ENCODE measurements around the gene TMEM141. TPM values are rescaled to one million over a fixed set of nuclear protein-coding genes. Genes with fewer than 3 reads are reported as not detected.

The TMEM141 gene
- polyA plus RNA-seq, 1 donor (not counting 4 experiments of a cell fraction or from before 2014, with no cell fraction given): 85.5 TPM

GRCh38 chr9:136820971-136821825 lies 30.1 kb downstream of the TMEM141 start:
- TF ChIP-seq, protein P1, sequence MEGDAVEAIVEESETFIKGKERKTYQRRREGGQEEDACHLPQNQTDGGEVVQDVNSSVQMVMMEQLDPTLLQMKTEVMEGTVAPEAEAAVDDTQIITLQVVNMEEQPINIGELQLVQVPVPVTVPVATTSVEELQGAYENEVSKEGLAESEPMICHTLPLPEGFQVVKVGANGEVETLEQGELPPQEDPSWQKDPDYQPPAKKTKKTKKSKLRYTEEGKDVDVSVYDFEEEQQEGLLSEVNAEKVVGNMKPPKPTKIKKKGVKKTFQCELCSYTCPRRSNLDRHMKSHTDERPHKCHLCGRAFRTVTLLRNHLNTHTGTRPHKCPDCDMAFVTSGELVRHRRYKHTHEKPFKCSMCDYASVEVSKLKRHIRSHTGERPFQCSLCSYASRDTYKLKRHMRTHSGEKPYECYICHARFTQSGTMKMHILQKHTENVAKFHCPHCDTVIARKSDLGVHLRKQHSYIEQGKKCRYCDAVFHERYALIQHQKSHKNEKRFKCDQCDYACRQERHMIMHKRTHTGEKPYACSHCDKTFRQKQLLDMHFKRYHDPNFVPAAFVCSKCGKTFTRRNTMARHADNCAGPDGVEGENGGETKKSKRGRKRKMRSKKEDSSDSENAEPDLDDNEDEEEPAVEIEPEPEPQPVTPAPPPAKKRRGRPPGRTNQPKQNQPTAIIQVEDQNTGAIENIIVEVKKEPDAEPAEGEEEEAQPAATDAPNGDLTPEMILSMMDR (optimal IDR thresholded peaks at IDR 0.05 in 1 of 3, IDR thresholded peaks at IDR 0.05 in 1 of 3, conservative IDR thresholded peaks at IDR 0.05 in 1 of 3; ENCODE audit: extremely low read depth in 1 of 3, insufficient read depth in 2 of 3, low read length in 3 of 3): no peak
- TF ChIP-seq EZH2 (IDR thresholded peaks at IDR 0.05; ENCODE audit: low read length): no peak
- Histone ChIP-seq H3K9ac (ENCODE audit: control insufficient read depth, extremely low read depth, insufficient read depth, low read length) (no peak overlapping the region), H3K9me3 (ENCODE audit: control insufficient read depth, low read depth, low read length) (no peaks in the 10 kb centered on the region), H3K4me1 (ENCODE audit: control insufficient read depth, extremely low read depth, insufficient read depth, low read length) (no peaks in the 10 kb centered on the region), H3K79me2 (ENCODE audit: control insufficient read depth, insufficient read depth, low read length) (peaks cover 18% of the 10 kb centered on the region), H2AFZ (ENCODE audit: control insufficient read depth, low read length) (no peak overlapping the region), H3K36me3 (ENCODE audit: control insufficient read depth in 2 of 2, extremely low read depth in 1 of 2, insufficient read depth in 2 of 2, low read length in 2 of 2) (peaks cover 5 to 11% of the 10 kb centered on the region in 2 experiments), H3K9me1 (ENCODE audit: control insufficient read depth, extremely low read depth, insufficient read depth, low read length) (no peaks in the 10 kb centered on the region), H4K20me1 (ENCODE audit: control insufficient read depth, extremely low read depth, insufficient read depth, low read length) (no peaks in the 10 kb centered on the region), H3K27ac (ENCODE audit: control insufficient read depth, insufficient read depth, low read length) (no peak overlapping the region), H3K4me3 (ENCODE audit: control insufficient read depth in 2 of 3, extremely low read depth in 1 of 3, insufficient read depth in 2 of 3, low read depth in 1 of 3, low read length in 3 of 3) (no peak overlapping the region), H3K27me3 (ENCODE audit: control insufficient read depth, extremely low read depth, insufficient read depth, low read length) (no peaks in the 10 kb centered on the region), H3K4me2 (ENCODE audit: control insufficient read depth, extremely low read depth, insufficient read depth, low read depth, low read length) (peak overlapping the region; percentile 54)
- dilution Hi-C loops (cut with MboI; ENCODE audit: extremely low pct_ligation_motif_present, low sequenced_read_pairs): loop anchor here (25.0 kb wide), 1 partner anchor 116 kb away; the partner anchor contains the start of genes C8G and FBXW5
- no peak for FAIRE-seq
- no peak for DNase-seq (ENCODE audit: low read depth, low spot score)

- Histone ChIP-seq H3K36me3 (ENCODE audit: control insufficient read depth in 2 of 2, extremely low read depth in 1 of 2, insufficient read depth in 2 of 2, low read length in 2 of 2) (peaks cover 5 to 14% of the 10 kb centered on the region in 2 experiments), H3K9ac (ENCODE audit: control insufficient read depth, extremely low read depth, insufficient read depth, low read length) (no peak overlapping the region), H3K27ac (ENCODE audit: control insufficient read depth, insufficient read depth, low read length) (no peak overlapping the region), H3K79me2 (ENCODE audit: control insufficient read depth, insufficient read depth, low read length) (peaks cover 18% of the 10 kb centered on the region), H3K4me3 (ENCODE audit: control insufficient read depth in 2 of 3, extremely low read depth in 1 of 3, insufficient read depth in 2 of 3, low read depth in 1 of 3, low read length in 3 of 3) (no peak overlapping the region), H3K9me1 (ENCODE audit: control insufficient read depth, extremely low read depth, insufficient read depth, low read length) (no peaks in the 10 kb centered on the region), H3K27me3 (ENCODE audit: control insufficient read depth, extremely low read depth, insufficient read depth, low read length) (no peaks in the 10 kb centered on the region), H2AFZ (ENCODE audit: control insufficient read depth, low read length) (no peak overlapping the region), H3K4me1 (ENCODE audit: control insufficient read depth, extremely low read depth, insufficient read depth, low read length) (no peaks in the 10 kb centered on the region), H3K4me2 (ENCODE audit: control insufficient read depth, extremely low read depth, insufficient read depth, low read depth, low read length) (no peak overlapping the region), H4K20me1 (ENCODE audit: control insufficient read depth, extremely low read depth, insufficient read depth, low read length) (no peaks in the 10 kb centered on the region), H3K9me3 (ENCODE audit: control insufficient read depth, low read depth, low read length) (no peaks in the 10 kb centered on the region)
- TF ChIP-seq, protein P1 (optimal IDR thresholded peaks at IDR 0.05 in 1 of 3, IDR thresholded peaks at IDR 0.05 in 1 of 3, conservative IDR thresholded peaks at IDR 0.05 in 1 of 3; ENCODE audit: extremely low read depth in 1 of 3, insufficient read depth in 2 of 3, low read length in 3 of 3): no peak
- TF ChIP-seq EZH2 (IDR thresholded peaks at IDR 0.05; ENCODE audit: low read length): no peak
- dilution Hi-C loops (cut with MboI; ENCODE audit: extremely low pct_ligation_motif_present, low sequenced_read_pairs): loop anchor here (25.0 kb wide), 1 partner anchor 115 kb away; the partner anchor contains the start of genes C8G and FBXW5
- no peak for FAIRE-seq
- DNase-seq (ENCODE audit: low read depth, low spot score): no peak
Observed at GRCh38 chr9:136821826-136822544, 30.8 kb downstream of the TMEM141 start.
